ENCODE results near the gene INSL3. TPM values are rescaled to one million over a fixed set of nuclear protein-coding genes. Genes with fewer than 3 reads are reported as not detected.

The INSL3 gene
- total RNA-seq, 1 experiment from 2014 or later: not detected

GRCh38 chr19:17841371-17841809 lies 20.1 kb upstream of the INSL3 start:
- CTCF ChIA-PET: interaction anchor here (1.0 kb wide), 1 partner anchor 18 kb away, joined by 16 read pairs; the partner anchor contains the start of gene RPL18A
- H3K27ac ChIP-seq (ENCODE audit: low read depth, low read length, poor library complexity, severe bottlenecking): no peak overlapping the region
- BruUV-seq (replicated peaks): no TSS peak

DNA sequence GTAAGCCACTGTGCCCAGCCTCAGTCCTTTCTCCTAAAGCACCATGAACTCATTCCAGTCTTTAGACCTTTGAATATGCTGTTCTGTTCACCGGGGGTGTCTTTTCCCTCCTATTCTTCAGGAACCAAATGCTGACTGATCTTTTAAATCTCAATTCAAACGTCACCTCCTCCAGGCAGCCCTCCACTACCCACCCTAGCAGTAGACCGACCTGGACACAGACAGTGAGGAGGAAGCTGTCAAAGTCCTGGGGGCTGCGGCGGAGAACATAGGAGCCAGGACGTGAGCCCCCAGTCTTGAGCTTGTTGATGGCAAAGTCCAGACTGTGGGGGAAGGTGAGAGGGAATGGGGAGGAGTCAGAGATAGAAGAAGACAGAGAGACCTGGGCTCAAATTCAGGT lies 18.7 kb upstream of the INSL3 start:
- Histone ChIP-seq H3K4me1 (ENCODE audit: insufficient read depth, low read length, poor library complexity, severe bottlenecking) (peaks cover 16% of the 10 kb centered on the region), H3K9me3 (ENCODE audit: low read depth, low read length, poor library complexity, severe bottlenecking) (no peaks in the 10 kb centered on the region), H3K27me3 (replicated peaks; ENCODE audit: insufficient read depth, low read depth, low read length, poor library complexity) (no peaks in the 10 kb centered on the region), H3K36me3 (ENCODE audit: insufficient read depth, low read length, poor library complexity, severe bottlenecking) (no peaks in the 10 kb centered on the region), H3K4me3 (ENCODE audit: low read depth, low read length, poor library complexity, severe bottlenecking) (no peak overlapping the region), H3K27ac (ENCODE audit: low read depth, low read length, poor library complexity, severe bottlenecking) (no peak overlapping the region)
- ChIA-PET POLR2A (ENCODE audit: low non-redundant PET) (no interaction called here), CTCF (no interaction called here)
- intact Hi-C loops (cut with micrococcal nuclease; ENCODE audit: unreplicated experiment): no loop called here
- no peak for DNase-seq (ENCODE audit: low spot score)
- TF ChIP-seq, protein P1, sequence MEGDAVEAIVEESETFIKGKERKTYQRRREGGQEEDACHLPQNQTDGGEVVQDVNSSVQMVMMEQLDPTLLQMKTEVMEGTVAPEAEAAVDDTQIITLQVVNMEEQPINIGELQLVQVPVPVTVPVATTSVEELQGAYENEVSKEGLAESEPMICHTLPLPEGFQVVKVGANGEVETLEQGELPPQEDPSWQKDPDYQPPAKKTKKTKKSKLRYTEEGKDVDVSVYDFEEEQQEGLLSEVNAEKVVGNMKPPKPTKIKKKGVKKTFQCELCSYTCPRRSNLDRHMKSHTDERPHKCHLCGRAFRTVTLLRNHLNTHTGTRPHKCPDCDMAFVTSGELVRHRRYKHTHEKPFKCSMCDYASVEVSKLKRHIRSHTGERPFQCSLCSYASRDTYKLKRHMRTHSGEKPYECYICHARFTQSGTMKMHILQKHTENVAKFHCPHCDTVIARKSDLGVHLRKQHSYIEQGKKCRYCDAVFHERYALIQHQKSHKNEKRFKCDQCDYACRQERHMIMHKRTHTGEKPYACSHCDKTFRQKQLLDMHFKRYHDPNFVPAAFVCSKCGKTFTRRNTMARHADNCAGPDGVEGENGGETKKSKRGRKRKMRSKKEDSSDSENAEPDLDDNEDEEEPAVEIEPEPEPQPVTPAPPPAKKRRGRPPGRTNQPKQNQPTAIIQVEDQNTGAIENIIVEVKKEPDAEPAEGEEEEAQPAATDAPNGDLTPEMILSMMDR (conservative IDR thresholded peaks at IDR 0.05; ENCODE audit: low read depth, low read length): no peak
- no peak for TF ChIP-seq EZH2 (IDR thresholded peaks at IDR 0.05; ENCODE audit: borderline replicate concordance, low read depth, low read length, poor library complexity, severe bottlenecking)
- no TSS peak for BruUV-seq (replicated peaks)

More at GRCh38 chr19:17841371-17841809, 20.1 kb upstream of the INSL3 start:
- POLR2A ChIA-PET (ENCODE audit: low non-redundant PET): no interaction called here
- no peaks in the 10 kb centered on the region for H3K27me3 ChIP-seq (replicated peaks; ENCODE audit: insufficient read depth, low read depth, low read length, poor library complexity)
- no peak for TF ChIP-seq EZH2 (IDR thresholded peaks at IDR 0.05; ENCODE audit: borderline replicate concordance, low read depth, low read length, poor library complexity, severe bottlenecking)
- TF ChIP-seq, protein P1 (conservative IDR thresholded peaks at IDR 0.05; ENCODE audit: low read depth, low read length): no peak
- no peak for DNase-seq (ENCODE audit: low spot score)
- peaks cover 16% of the 10 kb centered on the region for H3K4me1 ChIP-seq (ENCODE audit: insufficient read depth, low read length, poor library complexity, severe bottlenecking)
- intact Hi-C loops (cut with micrococcal nuclease; ENCODE audit: unreplicated experiment): no loop called here
- no peaks in the 10 kb centered on the region for H3K36me3 ChIP-seq (ENCODE audit: insufficient read depth, low read length, poor library complexity, severe bottlenecking)
- H3K4me3 ChIP-seq (ENCODE audit: low read depth, low read length, poor library complexity, severe bottlenecking): peak overlapping the region; percentile 47
- no peaks in the 10 kb centered on the region for H3K9me3 ChIP-seq (ENCODE audit: low read depth, low read length, poor library complexity, severe bottlenecking)

- Histone ChIP-seq H3K4me3 (ENCODE audit: low read depth, low read length, poor library complexity, severe bottlenecking) (no peak overlapping the region), H3K4me1 (ENCODE audit: insufficient read depth, low read length, poor library complexity, severe bottlenecking) (peaks cover 16% of the 10 kb centered on the region), H3K27ac (ENCODE audit: low read depth, low read length, poor library complexity, severe bottlenecking) (no peak overlapping the region), H3K9me3 (ENCODE audit: low read depth, low read length, poor library complexity, severe bottlenecking) (no peaks in the 10 kb centered on the region), H3K36me3 (ENCODE audit: insufficient read depth, low read length, poor library complexity, severe bottlenecking) (no peaks in the 10 kb centered on the region), H3K27me3 (replicated peaks; ENCODE audit: insufficient read depth, low read depth, low read length, poor library complexity) (no peaks in the 10 kb centered on the region)
- no TSS peak for BruUV-seq (replicated peaks)
- ChIA-PET CTCF (no interaction called here), POLR2A (ENCODE audit: low non-redundant PET) (no interaction called here)
- no peak for TF ChIP-seq EZH2 (IDR thresholded peaks at IDR 0.05; ENCODE audit: borderline replicate concordance, low read depth, low read length, poor library complexity, severe bottlenecking)
- TF ChIP-seq, protein P1 (conservative IDR thresholded peaks at IDR 0.05; ENCODE audit: low read depth, low read length): no peak
- intact Hi-C loops (cut with micrococcal nuclease; ENCODE audit: unreplicated experiment): no loop called here
- no peak for DNase-seq (ENCODE audit: low spot score)
Measured at GRCh38 chr19:17837972-17838371, 16.7 kb upstream of the INSL3 start.
